K562 (cell line): ENCODE results near the gene CLCNKA. TPM values are rescaled to one million over a fixed set of nuclear protein-coding genes. Genes with fewer than 3 reads are reported as not detected.

Experiments
- BRD9 ChIP-seq: fragments of 450-650 bp; IDR thresholded peaks from 2 replicates; pipeline ENCODE4 v1.6.1; 2018; ENCODE audit warnings: low read depth; ENCODE audit not compliant: partially characterized antibody
- C11orf30 ChIP-seq: fragments of 450-650 bp; IDR thresholded peaks from 2 replicates; pipeline ENCODE4 v1.6.1; 2016; ENCODE audit warnings: low read depth, mild to moderate bottlenecking
- CLOCK ChIP-seq: fragments of 250-450 bp; sonication (Bioruptor Pico); IDR thresholded peaks from 2 replicates; pipeline ENCODE4 v1.4.0; 2020; ENCODE audit warnings: mild to moderate bottlenecking, moderate library complexity, borderline replicate concordance
- ETS2 ChIP-seq: IDR thresholded peaks from 2 replicates; pipeline ENCODE4 v1.6.1; 2016; ENCODE audit warnings: borderline replicate concordance, missing genetic modification characterization, mild to moderate bottlenecking, moderate library complexity, missing compliant biosample characterization; ENCODE audit not compliant: poor library complexity, severe bottlenecking
- FIP1L1 ChIP-seq: fragments of 200-400 bp; formaldehyde crosslinking; IDR thresholded peaks from 2 replicates; pipeline ENCODE4 v1.6.1; 2018; ENCODE audit warnings: mild to moderate bottlenecking, low read depth, low read length; ENCODE audit not compliant: poor library complexity, severe bottlenecking
- HNRNPH1 ChIP-seq: fragments of 200-400 bp; formaldehyde crosslinking; optimal IDR thresholded peaks from 2 replicates; pipeline ENCODE3; 2017; ENCODE audit warnings: low read depth, mild to moderate bottlenecking, low read length, moderate library complexity
- KLF13 ChIP-seq: fragments of 450-650 bp; IDR thresholded peaks from 2 replicates; pipeline ENCODE4 v1.6.1; 2016; ENCODE audit warnings: missing genetic modification characterization, low read depth, mild to moderate bottlenecking, missing compliant biosample characterization, moderate library complexity, borderline replicate concordance
- MAFF ChIP-seq: IDR thresholded peaks from 2 replicates; pipeline ENCODE4 v1.6.1; 2012; ENCODE audit warnings: low read length, improper control_type of control experiment
- MEF2A ChIP-seq: IDR thresholded peaks from 2 replicates; pipeline ENCODE4 v1.6.1; 2011; ENCODE audit warnings: low read depth, mild to moderate bottlenecking, low read length, moderate library complexity; ENCODE audit not compliant: control insufficient read depth
- NR2C1 ChIP-seq, 2 experiments: fragments of 450-650 bp; IDR thresholded peaks; 2 replicates each; pipeline ENCODE4 v1.6.1; 2017; ENCODE audit warnings: mild to moderate bottlenecking in 2 of 2, antibody characterized with exemption in 1 of 2, inconsistent platforms in 1 of 2, missing compliant biosample characterization in 1 of 2, missing genetic modification characterization in 1 of 2
- SRSF1 ChIP-seq: fragments of 200-400 bp; formaldehyde crosslinking; IDR thresholded peaks from 2 replicates; pipeline ENCODE4 v1.6.1; 2017; ENCODE audit warnings: mild to moderate bottlenecking, low read depth, low read length, moderate library complexity
- THRA ChIP-seq: fragments of 450-650 bp; IDR thresholded peaks from 2 replicates; pipeline ENCODE4 v1.6.1; 2017; ENCODE audit warnings: mild to moderate bottlenecking, moderate library complexity
- ZBTB1 ChIP-seq: sonication (generic); formaldehyde crosslinking; IDR thresholded peaks from 2 replicates; pipeline ENCODE4 v1.8.1; 2023; ENCODE audit warnings: missing genetic modification reagents, low read depth, mild to moderate bottlenecking, borderline replicate concordance
- ZFP1 ChIP-seq: fragments of 450-650 bp; formaldehyde crosslinking; IDR thresholded peaks from 2 replicates; pipeline ENCODE4 v1.4.0; 2020; ENCODE audit warnings: mild to moderate bottlenecking, mixed read lengths
- ZMIZ1 ChIP-seq, 2 experiments: fragments of 150-350 bp in 1 of 2; IDR thresholded peaks; 2 replicates each; pipeline ENCODE4 v1.6.1; 2012 to 2016; ENCODE audit warnings: low read depth in 2 of 2, low read length in 2 of 2, mild to moderate bottlenecking in 1 of 2, moderate library complexity in 1 of 2
- ZNF324 ChIP-seq: fragments of 250-450 bp; sonication (Bioruptor Pico); IDR thresholded peaks from 2 replicates; pipeline ENCODE4 v1.4.0; 2020; ENCODE audit warnings: mild to moderate bottlenecking
- ZNF347 ChIP-seq: fragments of 450-650 bp; formaldehyde crosslinking; IDR thresholded peaks from 2 replicates; pipeline ENCODE4 v1.4.0; 2020; ENCODE audit warnings: low read depth, mild to moderate bottlenecking, moderate library complexity
- ZNF699 ChIP-seq: fragments of 250-450 bp; sonication (Bioruptor Pico); IDR thresholded peaks from 2 replicates; pipeline ENCODE4 v1.8.0; 2021; ENCODE audit warnings: mild to moderate bottlenecking, moderate library complexity; ENCODE audit not compliant: insufficient replicate concordance
- polyA plus RNA-seq, 8 experiments: library from polyadenylated mRNA; depleted of rRNA in 4 of 8; stranded (reverse) in 5 of 8; unstranded in 3 of 8; fragments of >200 nt; fragmentation: Nextera tagmentation in 2 of 8; fragmentation: Illumina TruSeq in 1 of 8; extraction: Ambion mirVana in 2 of 8; extraction: Trizol in 1 of 8; gene quantifications; 2 replicates each; pipeline versions ENCODE4 v1.2.1 to v1.2.3, GENCODE V29; 2011 to 2014; ENCODE audit warnings: inconsistent platforms in 1 of 8, missing spikeins in 1 of 8
- total RNA-seq, 7 experiments: library from RNA; depleted of rRNA in 6 of 7; stranded (reverse); fragments of >200 nt in 6 of 7; fragmentation: Illumina TruSeq in 2 of 7; extraction: Trizol in 2 of 7; gene quantifications; 2 replicates each; pipeline versions ENCODE4 v1.2.1 to v1.2.3, GENCODE V29; 2011 to 2021; ENCODE audit warnings: low replicate concordance in 1 of 7

CLCNKA gene
- total and polyA plus RNA-seq, 9 of the 15 experiments (the other 6 are each of a cell fraction or from before 2014, with no cell fraction given) = 0.03 to 0.37 (median 0.10) TPM; not detected in 3

GRCh38 chr1:16082283-16083038 lies 60.6 kb downstream of the CLCNKA start (continued):
- no peak for TF ChIP-seq KLF13
- no peak for TF ChIP-seq ZFP1 (CRISPR knock-in tag)
- no peak for TF ChIP-seq FIP1L1
- no peak for TF ChIP-seq ZNF324
- TF ChIP-seq BRD9 = peak; percentile 51
- TF ChIP-seq HNRNPH1 = no peak
- TF ChIP-seq C11orf30 = no peak
- TF ChIP-seq THRA = no peak
- TF ChIP-seq CLOCK (CRISPR knock-in tag) = no peak
- no peak for TF ChIP-seq MEF2A
- TF ChIP-seq MAFF = no peak
- no peak for TF ChIP-seq SRSF1
- TF ChIP-seq ZNF699 (CRISPR knock-in tag) = no peak
- TF ChIP-seq ZMIZ1 (IDR thresholded peaks at IDR 0.05; ENCODE audit: low read depth in 2 of 2, low read length in 2 of 2) = peak in 1 of 2 experiments; percentile 29; a peak in 1 of 4 replicates
- TF ChIP-seq ETS2 (tag) = no peak
- no peak for TF ChIP-seq NR2C1 (IDR thresholded peaks at IDR 0.05)
- no peak for TF ChIP-seq NR2C1 (tag; IDR thresholded peaks at IDR 0.05)
- no peak for TF ChIP-seq ZNF347 (CRISPR knock-in tag)
- TF ChIP-seq ZBTB1 (CRISPR knock-in tag) = no peak
